ENCODE results near the gene TMEM248.
"Not testable (repeated sequence)": the region's sequence is repeated elsewhere in the genome, so short reads cannot be mapped to it uniquely, and the experiment has no call there.

Gene TMEM248

GRCh38 chr7:66952343-66953043, 31.5 kb downstream of the TMEM248 start:
- DNase-seq, result no peak

GRCh38 chr7:66953044-66953427, 32.0 kb downstream of the TMEM248 start:
- DNase-seq, result no peak

GRCh38 chr7:66957595-66958290, 36.7 kb downstream of the TMEM248 start:
- DNase-seq, result no peak

GRCh38 chr7:66958538-66959350, 37.7 kb downstream of the TMEM248 start:
- DNase-seq, result no peak

GRCh38 chr7:66960192-66960591, 39.2 kb downstream of the TMEM248 start:
- no peak for DNase-seq

GRCh38 chr7:66961096-66961495, 40.1 kb downstream of the TMEM248 start:
- no peak for DNase-seq

- no peak for DNase-seq
Observed at GRCh38 chr7:66964411-66964810, 43.4 kb downstream of the TMEM248 start.

- DNase-seq, result no peak
Observed at GRCh38 chr7:66967029-66967428, 46.0 kb downstream of the TMEM248 start.

GRCh38 chr7:66969001-66969400, 48.0 kb downstream of the TMEM248 start:
- not testable (repeated sequence) for DNase-seq

- DNase-seq, result no peak
Observed at GRCh38 chr7:66970310-66970709, 49.3 kb downstream of the TMEM248 start.

GRCh38 chr7:66974986-66975590, 54.1 kb downstream of the TMEM248 start:
- DNase-seq, result no peak

- not testable (repeated sequence) for DNase-seq
Observed at GRCh38 chr7:66978312-66978711, 57.3 kb downstream of the TMEM248 start.

GRCh38 chr7:66979013-66979412, 58.0 kb downstream of the TMEM248 start:
- DNase-seq, result not testable (repeated sequence)

- DNase-seq, result not testable (repeated sequence)
Observed at GRCh38 chr7:66980336-66980735, 59.3 kb downstream of the TMEM248 start.

- DNase-seq, result not testable (repeated sequence)
Observed at GRCh38 chr7:66989552-66989951, 68.5 kb downstream of the TMEM248 start.

- not testable (repeated sequence) for DNase-seq
Observed at GRCh38 chr7:66994051-66994450, 73.0 kb downstream of the TMEM248 start.

GRCh38 chr7:66994691-66995049, 73.6 kb downstream of the TMEM248 start:
- peak; percentile 46 for DNase-seq

- DNase-seq, result peak; percentile 97
Observed at GRCh38 chr7:66995050-66995776, 74.2 kb downstream of the TMEM248 start, which contains the start of gene SBDS. Gene SBDS (minus strand): TSS chr7:66995586. CDS start chr7:66995417, 169 bp downstream.

- DNase-seq, result peak; percentile 98
Observed at GRCh38 chr7:66996444-66997191, 75.6 kb downstream of the TMEM248 start, which contains the start of gene TYW1. Gene TYW1 (plus strand): TSS chr7:66996833. CDS start chr7:66996979, 146 bp downstream.

- not testable (repeated sequence) for DNase-seq
Observed at GRCh38 chr7:67000601-67001258, 79.7 kb downstream of the TMEM248 start.

- not testable (repeated sequence) for DNase-seq
Observed at GRCh38 chr7:67004145-67004544, 83.1 kb downstream of the TMEM248 start.
